GM18867 (cell line): ENCODE results near the gene IPO7.
"Not testable (repeated sequence)": the region's sequence is repeated elsewhere in the genome, so short reads cannot be mapped to it uniquely, and the experiment has no call there.

Source experiments
- ATAC-seq: cut with Tn5 transposase; IDR thresholded peaks from one replicate; pipeline ENCODE4 v1.9.1; 2021; ENCODE audit warnings: mild to moderate bottlenecking, moderate library complexity; ENCODE audit not compliant: unreplicated experiment

Gene IPO7

DNA sequence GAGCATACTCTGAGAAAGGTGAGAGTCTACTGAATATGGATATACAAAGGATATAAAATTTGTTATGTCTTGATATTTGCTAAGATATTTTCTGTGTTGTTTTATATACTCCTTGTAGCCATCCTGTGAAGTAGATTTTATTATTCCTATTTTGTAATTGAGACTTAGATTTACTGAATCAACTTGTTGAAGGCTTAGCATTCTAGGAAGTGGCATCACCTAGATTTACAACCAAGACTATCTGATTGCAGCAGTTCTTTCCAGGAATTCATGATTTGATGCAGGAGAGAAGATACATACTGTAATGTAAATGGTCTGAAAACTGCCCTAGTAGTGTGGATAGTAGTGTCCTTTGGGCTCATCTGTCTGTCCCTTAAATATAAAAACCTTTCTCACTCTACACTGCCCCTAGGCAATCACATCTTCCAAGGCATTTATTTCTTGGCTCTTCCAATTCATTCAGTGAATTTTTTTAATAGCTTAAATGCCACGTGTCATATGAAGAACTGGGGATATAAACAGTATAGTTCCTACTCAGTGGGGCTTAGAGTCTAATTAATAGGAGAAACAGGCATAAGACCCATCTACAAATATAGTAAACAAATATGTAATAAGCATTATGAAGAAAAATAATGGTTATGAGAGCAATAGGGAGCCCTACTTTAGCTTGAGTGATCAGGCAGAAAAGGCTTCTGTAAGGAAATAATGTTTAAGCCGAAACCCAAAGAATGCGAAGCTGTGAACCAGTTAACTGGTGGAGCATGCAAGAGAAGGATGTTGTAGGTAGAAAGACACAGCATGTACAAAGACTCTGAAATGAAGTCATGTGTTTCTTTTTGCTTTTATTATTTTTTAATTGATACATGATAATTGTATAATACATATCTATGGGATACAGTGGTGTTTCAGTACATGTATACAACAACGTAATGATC lies 13.6 kb downstream of the IPO7 start:
- peak; percentile 38 for ATAC-seq

GRCh38 chr11:9399466-9399865 lies 15.0 kb downstream of the IPO7 start:
- no peak for ATAC-seq

DNA sequence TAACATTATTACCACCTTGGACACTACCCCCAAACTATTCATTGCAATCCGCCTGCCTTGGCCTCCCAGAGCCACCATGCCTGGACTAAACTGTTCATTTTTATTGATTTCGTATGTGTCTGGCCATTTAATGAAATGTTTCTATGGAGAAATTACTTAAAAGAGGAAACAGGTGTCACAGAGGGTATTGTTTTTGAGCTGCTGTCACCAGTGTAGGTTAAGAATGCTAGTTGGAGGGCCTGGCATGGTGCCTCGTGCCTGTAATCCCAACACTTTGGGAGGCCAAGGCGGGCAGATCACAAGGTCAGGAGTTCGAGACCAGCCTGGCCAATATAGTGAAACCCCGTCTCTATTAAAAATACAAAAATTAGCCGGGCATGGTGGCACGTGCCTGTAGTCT lies 17.4 kb downstream of the IPO7 start:
- not testable (repeated sequence) for ATAC-seq

GRCh38 chr11:9428706-9429105 lies 44.3 kb downstream of the IPO7 start:
- no peak for ATAC-seq

DNA sequence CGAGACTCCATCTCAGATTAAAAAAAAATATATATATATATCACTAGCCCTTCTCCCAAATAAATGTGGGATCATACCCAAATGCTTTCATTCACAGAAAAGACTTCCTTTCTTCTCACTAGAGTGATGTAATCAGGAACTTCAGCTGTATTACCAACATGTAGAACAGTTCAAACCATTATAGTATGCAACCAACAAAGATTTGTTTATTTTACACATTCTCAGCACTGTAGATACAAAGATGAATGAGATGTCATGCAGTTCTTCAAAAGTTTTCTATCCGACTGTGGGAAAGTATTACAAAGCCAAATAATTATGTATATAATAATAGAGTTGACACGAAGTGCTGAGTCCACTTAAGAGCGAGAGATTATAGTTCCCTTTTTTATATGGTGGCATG lies 54.2 kb downstream of the IPO7 start:
- no peak for ATAC-seq

DNA sequence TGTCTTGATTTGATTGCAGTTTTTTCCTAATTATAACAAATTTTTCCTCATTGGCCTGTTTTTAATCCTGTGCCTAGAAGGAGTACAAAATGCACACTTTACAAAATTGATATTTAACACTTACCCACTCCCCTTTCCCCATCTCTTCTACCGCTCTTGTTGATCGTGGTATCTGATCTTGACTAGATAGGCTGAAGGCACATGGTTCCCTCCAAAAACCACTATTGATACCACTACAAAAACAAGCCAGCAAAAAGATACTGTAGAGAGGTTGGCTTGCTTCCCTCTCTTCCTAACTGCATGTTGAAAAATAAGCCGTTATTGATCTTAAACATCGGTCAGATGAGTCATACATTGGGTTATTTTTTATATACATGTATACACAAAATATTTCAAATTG lies 61.8 kb downstream of the IPO7 start:
- ATAC-seq, result no peak

DNA sequence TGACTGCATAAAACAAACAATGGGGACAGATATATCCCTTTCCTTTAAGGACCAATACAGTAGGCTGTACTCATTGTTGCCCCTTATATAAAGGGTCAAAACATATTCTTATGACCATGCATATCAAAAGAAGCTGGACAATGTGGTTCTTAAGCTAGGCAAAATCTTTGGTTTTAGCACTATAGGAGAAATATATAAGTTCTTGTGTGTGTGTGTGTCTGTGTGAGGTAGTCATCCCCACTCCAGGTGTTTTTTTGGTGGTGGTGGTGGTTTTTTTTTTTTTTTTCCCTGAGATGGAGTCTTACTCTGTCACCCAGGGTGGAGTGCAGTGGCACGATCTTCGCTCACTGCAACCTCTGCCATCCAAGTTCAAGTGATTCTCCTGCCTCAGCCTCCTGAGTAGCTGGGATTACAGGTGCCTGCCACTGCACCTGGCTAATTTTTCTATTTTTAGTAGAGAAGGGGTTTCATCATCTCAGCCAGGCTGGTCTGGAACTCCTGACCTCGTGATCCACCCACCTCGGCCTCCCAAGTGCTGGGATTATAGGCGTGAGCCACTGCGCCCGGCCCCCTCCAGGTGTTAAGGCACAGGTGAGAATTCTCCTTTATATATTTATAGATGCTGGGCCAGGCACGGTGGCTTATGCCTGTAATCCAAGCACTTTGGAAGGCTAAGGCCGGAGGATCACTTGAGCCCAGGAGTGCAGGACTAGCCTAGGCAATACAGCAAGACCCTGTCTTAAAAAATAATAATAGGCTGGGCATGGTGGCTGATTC lies 64.3 kb downstream of the IPO7 start:
- no peak for ATAC-seq

GRCh38 chr11:9452023-9452422 lies 67.6 kb downstream of the IPO7 start:
- not testable (repeated sequence) for ATAC-seq

DNA sequence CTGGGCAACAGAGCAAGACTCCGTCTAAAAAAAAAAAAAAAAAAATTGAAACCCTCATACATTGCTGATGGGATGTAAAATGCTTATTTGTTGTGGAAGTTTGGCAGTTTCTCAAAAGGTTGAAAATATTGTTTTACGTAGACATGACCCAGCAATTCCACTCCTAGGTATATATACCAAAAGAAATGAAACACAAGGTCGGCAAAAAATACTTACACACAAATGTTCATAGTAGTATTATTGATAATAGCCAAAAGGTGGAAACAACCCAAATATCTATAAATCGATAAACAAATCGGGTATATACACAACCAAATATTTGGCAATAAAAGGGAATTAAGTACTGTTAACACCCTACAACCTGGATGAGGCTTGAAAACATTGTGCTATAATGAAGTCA lies 71.3 kb downstream of the IPO7 start:
- no peak for ATAC-seq

- no peak for ATAC-seq
Observed at GRCh38 chr11:9459667-9460321, 75.3 kb downstream of the IPO7 start.

DNA sequence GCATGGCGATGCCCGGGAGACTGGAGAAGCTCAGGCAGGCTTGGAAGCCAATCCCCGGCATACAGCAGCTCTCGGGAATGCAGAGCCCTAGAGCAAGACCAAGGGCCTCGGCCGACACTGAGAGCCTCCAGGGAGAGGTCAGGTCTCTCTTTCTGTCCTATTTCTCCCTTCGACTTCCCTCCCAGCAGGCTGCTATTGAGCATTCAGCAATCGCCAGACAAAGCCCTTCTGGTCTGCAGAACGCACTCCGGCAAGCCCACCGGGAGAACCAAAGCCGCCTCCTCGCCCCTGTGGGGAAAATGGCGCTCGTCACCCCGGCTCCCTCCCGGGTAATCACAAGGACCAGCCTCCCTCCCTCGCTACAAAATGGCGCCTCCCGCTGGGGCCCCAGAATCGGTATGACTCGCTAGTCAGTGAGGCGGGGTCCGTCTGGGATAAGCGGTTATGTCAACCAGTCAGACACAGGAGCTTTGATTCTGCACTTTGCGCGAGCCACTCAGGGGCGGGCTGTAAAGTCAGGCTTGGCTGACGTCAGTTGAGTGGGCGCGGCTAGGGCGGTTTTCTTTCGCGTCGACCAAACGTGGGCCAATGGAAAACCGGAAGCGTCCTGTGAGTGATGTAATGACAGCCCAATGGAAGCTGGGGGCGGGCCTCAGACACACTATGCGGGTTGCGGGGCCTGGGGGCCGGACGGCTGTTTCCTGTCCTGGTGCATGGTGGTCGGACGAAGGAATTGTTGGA lies 76.0 kb downstream of the IPO7 start, which contains the start of gene ZNF143:
TSS of gene ZNF143 (plus strand) at position 691 of the 741 bp plus-strand sequence. CDS start 10,297 bp downstream, outside the sequence.
- ATAC-seq, result peak; percentile 82

- peak; percentile 54 for ATAC-seq
Observed at GRCh38 chr11:9461063-9461759, 76.8 kb downstream of the IPO7 start.

DNA sequence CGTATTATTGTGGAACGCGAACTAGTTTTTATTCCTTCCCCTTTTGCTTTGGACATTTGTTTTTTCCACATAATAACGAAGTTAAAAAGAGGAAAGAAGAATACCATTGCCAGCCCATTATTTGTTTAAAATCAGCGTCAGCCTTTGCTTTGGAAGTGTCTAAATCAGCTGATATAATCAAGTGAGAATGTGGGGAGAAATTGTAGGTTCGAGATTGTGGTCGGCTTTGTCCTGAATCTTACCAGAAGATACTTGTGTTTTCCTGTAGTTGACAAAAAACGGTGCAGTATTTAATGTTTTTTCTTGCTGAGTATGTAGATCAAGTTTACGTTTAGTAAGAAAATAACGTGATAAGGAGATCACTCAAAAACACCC lies 77.3 kb downstream of the IPO7 start:
- ATAC-seq, result no peak

GRCh38 chr11:9462172-9462799 lies 77.8 kb downstream of the IPO7 start:
- ATAC-seq, result no peak

DNA sequence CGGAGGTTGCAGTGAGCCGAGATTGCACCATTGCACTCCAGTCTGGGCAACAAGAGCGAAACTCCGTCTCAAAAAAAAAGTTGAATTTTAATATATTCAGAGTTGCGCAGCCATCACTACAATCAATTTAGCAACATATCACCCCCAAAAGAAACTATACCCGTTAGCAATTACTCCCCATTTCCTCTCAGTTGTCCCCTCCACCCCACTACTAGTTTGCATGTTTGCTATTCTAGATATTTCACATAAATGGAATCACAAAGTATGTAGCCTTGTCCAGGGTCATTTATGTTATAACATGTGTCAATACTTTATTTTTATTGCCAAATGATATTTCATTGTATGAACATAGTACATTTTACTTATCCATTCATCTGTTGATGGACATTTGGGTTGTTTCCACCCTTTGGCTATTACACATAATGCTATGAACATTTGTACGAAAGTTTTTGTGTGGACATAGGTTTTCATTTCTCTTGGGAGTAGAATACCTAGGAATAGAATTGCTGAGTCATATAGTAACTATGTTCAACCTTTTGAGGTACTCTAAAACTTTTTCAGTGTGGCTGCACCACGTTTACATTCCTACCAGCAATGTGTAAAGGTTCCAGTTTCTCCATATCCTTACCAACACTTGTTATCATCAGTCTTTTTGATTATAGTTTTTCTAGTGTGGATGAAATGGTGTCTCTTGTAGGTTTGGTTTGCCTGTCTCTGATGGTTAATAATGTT lies 78.5 kb downstream of the IPO7 start:
- no peak for ATAC-seq

- ATAC-seq, result no peak
Observed at GRCh38 chr11:9470765-9471164, 86.3 kb downstream of the IPO7 start.

DNA sequence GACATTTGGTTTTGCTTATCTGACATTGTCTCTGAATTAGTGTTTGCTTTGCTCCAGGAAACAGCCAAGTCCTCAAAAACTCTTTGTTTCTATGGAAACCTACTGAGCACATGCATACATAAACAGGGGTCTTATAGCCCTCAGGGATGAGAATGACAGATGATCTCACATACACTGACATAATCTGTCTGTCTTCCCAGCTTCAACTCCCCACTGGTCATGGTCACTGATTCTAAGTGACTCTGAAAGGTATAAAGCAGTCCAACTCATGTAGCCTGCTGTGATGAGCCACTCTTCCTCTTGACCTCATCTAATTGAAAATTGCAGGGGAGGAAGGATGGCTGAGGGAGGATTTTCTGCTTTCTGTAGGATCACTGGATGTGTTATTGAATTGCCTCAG lies 89.0 kb downstream of the IPO7 start:
- ATAC-seq, result no peak

- no peak for ATAC-seq
Observed at GRCh38 chr11:9479899-9480298, 95.4 kb downstream of the IPO7 start.
